Measurements from ENCODE around the gene F2R. TPM values are rescaled to one million over a fixed set of nuclear protein-coding genes. Genes with fewer than 3 reads are reported as not detected.
A peak's percentile ranks its signal among the peaks of the same experiment; 100 is the strongest.

The F2R gene
- total and polyA plus RNA-seq, 10 of the 15 experiments (the other 5 are each of a cell fraction or from before 2014, with no cell fraction given), result 1.8 to 75.4 (median 8.0) TPM

DNA sequence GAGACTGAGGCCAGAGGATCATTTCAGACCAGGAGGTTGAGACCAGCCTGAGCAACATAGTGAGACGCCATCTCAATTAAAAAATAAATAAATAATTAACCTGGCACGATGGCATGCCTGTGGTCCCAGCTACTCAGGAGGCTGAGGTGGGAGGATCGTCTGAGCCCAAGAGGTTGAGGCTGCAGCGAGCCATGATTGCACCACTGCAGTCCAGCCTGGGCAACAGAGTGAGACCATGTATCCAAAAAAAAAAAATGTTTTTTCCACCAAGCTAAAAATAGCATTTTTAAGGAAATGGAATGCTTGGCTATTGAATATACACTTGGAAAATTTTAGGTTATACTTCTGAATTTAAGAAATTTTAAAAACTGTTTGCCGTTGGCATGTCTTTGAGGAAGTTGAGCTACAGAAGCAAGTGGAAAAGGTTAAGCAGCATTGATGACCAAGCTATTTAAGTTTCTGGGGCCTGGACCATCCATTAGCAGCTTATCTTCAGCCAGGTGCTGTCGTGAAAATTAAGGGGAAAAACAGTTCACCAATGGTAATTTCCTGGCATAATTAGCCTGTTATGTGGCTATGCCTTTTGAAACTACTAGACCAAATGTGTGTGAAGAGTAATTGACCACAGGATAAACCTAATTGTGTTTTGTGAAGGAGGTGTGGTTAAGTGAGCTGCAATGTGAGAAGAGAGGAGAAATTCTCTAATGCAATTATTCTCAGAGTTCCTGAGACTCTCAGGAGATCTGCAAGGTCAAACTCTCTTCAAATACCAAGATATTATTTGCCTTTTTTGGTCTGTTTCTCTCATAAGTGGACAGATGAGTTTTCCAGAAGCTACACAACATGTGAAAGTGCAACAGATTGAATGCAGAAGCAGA, 21.0 kb downstream of the F2R start (continued):
- TF ChIP-seq, protein P1, sequence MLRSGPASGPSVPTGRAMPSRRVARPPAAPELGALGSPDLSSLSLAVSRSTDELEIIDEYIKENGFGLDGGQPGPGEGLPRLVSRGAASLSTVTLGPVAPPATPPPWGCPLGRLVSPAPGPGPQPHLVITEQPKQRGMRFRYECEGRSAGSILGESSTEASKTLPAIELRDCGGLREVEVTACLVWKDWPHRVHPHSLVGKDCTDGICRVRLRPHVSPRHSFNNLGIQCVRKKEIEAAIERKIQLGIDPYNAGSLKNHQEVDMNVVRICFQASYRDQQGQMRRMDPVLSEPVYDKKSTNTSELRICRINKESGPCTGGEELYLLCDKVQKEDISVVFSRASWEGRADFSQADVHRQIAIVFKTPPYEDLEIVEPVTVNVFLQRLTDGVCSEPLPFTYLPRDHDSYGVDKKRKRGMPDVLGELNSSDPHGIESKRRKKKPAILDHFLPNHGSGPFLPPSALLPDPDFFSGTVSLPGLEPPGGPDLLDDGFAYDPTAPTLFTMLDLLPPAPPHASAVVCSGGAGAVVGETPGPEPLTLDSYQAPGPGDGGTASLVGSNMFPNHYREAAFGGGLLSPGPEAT (IDR thresholded peaks at IDR 0.05; ENCODE audit: low read depth), result peak; percentile 98
- TF ChIP-seq TCF7 (IDR thresholded peaks at IDR 0.05; ENCODE audit: borderline replicate concordance) (peak; percentile 76), JUNB (IDR thresholded peaks at IDR 0.05) (no peak; the same call in 1 of the 2 replicates), MEF2B (IDR thresholded peaks at IDR 0.05; ENCODE audit: partially characterized antibody, poor library complexity, severe bottlenecking) (peak; percentile 88), FOXM1 (IDR thresholded peaks at IDR 0.05; ENCODE audit: low read depth, low read length) (peak; percentile 91), MXI1 (IDR thresholded peaks at IDR 0.05; ENCODE audit: low read depth, low read length) (peak; percentile 51; the same call in 1 of the 2 replicates), BACH1 (IDR thresholded peaks at IDR 0.05; ENCODE audit: borderline replicate concordance) (peak; percentile 96; the same call in 1 of the 2 replicates), PML (IDR thresholded peaks at IDR 0.05; ENCODE audit: low read length) (no peak; the same call in 1 of the 2 replicates), MEF2A (IDR thresholded peaks at IDR 0.05; ENCODE audit: insufficient read depth, low read depth, low read length) (peak; percentile 77), PAX5 (IDR thresholded peaks at IDR 0.05; ENCODE audit: borderline replicate concordance, low read depth, low read length) (peak; percentile 82; the same call in 1 of the 2 replicates), ZNF217 (IDR thresholded peaks at IDR 0.05) (no peak; the same call in 1 of the 2 replicates), MTA2 (IDR thresholded peaks at IDR 0.05; ENCODE audit: low read depth) (peak; percentile 100), SMAD1 (IDR thresholded peaks at IDR 0.05; ENCODE audit: low read depth, partially characterized antibody) (peak; percentile 91)
- TF ChIP-seq, protein P2, sequence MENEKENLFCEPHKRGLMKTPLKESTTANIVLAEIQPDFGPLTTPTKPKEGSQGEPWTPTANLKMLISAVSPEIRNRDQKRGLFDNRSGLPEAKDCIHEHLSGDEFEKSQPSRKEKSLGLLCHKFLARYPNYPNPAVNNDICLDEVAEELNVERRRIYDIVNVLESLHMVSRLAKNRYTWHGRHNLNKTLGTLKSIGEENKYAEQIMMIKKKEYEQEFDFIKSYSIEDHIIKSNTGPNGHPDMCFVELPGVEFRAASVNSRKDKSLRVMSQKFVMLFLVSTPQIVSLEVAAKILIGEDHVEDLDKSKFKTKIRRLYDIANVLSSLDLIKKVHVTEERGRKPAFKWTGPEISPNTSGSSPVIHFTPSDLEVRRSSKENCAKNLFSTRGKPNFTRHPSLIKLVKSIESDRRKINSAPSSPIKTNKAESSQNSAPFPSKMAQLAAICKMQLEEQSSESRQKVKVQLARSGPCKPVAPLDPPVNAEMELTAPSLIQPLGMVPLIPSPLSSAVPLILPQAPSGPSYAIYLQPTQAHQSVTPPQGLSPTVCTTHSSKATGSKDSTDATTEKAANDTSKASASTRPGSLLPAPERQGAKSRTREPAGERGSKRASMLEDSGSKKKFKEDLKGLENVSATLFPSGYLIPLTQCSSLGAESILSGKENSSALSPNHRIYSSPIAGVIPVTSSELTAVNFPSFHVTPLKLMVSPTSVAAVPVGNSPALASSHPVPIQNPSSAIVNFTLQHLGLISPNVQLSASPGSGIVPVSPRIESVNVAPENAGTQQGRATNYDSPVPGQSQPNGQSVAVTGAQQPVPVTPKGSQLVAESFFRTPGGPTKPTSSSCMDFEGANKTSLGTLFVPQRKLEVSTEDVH (IDR thresholded peaks at IDR 0.05; ENCODE audit: low read depth, partially characterized antibody), result peak; percentile 53
